ENCODE measurements around the gene LHCGR.

GRCh38 chr2:48711343-48711742 lies 44.2 kb downstream of the LHCGR start:
- TF ChIP-seq CTCF (IDR thresholded peaks at IDR 0.05; ENCODE audit: low read depth, low read length, poor library complexity, severe bottlenecking) = no peak
- TF ChIP-seq EZH2phosphoT487 (IDR thresholded peaks at IDR 0.05; ENCODE audit: borderline replicate concordance, low read length) = no peak

Measured in DOHH2 (cell line).